ENCODE data around the gene FAM107B. TPM values are rescaled to one million over a fixed set of nuclear protein-coding genes. Genes with fewer than 3 reads are reported as not detected.

FAM107B gene
- total and polyA plus RNA-seq, 10 of the 15 experiments (the other 5 are each of a cell fraction or from before 2014, with no cell fraction given): 22.9 to 162 (median 86.6) TPM

GRCh38 chr10:14603534-14604102 lies 171.1 kb downstream of the FAM107B start:
- no TSS peak for BruUV-seq (replicated peaks)
- WGBS (ENCODE audit: insufficient coverage, insufficient replicate concordance, low lambda C conversion rate, missing lambda C conversion rate): under 1% methylated on average over 51 of the region's 58 CpGs
- H3K4me3 ChIP-seq: peak overlapping the region; percentile 98
- H3K4me1 ChIP-seq (ENCODE audit: control insufficient read depth, insufficient read depth, low read length): peaks cover 38% of the 10 kb centered on the region
- no peak for FAIRE-seq
- H3K27me3 ChIP-seq (replicated peaks in 1 of 2; ENCODE audit: control insufficient read depth in 2 of 2, insufficient read depth in 2 of 2, low read length in 1 of 2): no peaks in the 10 kb centered on the region
- no peak overlapping the region for H2AFZ ChIP-seq (ENCODE audit: control insufficient read depth, low read depth, low read length)
- RAD21 ChIA-PET (ENCODE audit: unreplicated experiment): interaction anchor here (2.6 kb wide), 1 partner anchor 234 kb away, joined by 8 read pairs; the partner anchor contains the start of genes CDNF, HSPA14 and MSANTD7
- CTCF ChIA-PET: no interaction called here
- SMC1A ChIA-PET (ENCODE audit: uncharacterized antibody, unreplicated experiment): no interaction called here
- peak overlapping the region; percentile 88 for H3K4me2 ChIP-seq (ENCODE audit: control insufficient read depth, insufficient read depth)
- no peak; the same call in 2 of the 3 replicates for ATAC-seq
- H3K9ac ChIP-seq (ENCODE audit: control insufficient read depth, insufficient read depth, low read length): peak overlapping the region; percentile 91
- in situ Hi-C loops (cut with MboI): no loop called here
- no peak for DNase-seq (ENCODE audit: low read depth, low spot score)
- POLR2A ChIA-PET: no interaction called here
- H3K79me2 ChIP-seq (ENCODE audit: control insufficient read depth, insufficient read depth, low read length): peaks cover 50% of the 10 kb centered on the region
- H3K36me3 ChIP-seq (ENCODE audit: control insufficient read depth in 2 of 2, insufficient read depth in 2 of 2, low read length in 1 of 2): peaks cover 9 to 12% of the 10 kb centered on the region in 2 experiments
- intact Hi-C loops (cut with micrococcal nuclease; ENCODE audit: unreplicated experiment): loop anchor here (1.0 to 5.0 kb wide), 5 partner anchors 41 to 234 kb away; partner anchors contain the start of genes CDNF, HSPA14 and MSANTD7
- peaks cover 2% of the 10 kb centered on the region; the same call in 2 of the 3 replicates for H3K9me3 ChIP-seq (replicated peaks; ENCODE audit: control insufficient read depth, insufficient read depth, low read length)
- peak overlapping the region; percentile 69 for H3K27ac ChIP-seq (ENCODE audit: control insufficient read depth, insufficient read depth)
- peaks cover 4% of the 10 kb centered on the region; the same call in 1 of the 2 replicates for H4K20me1 ChIP-seq (ENCODE audit: control insufficient read depth, insufficient read depth)
- TF ChIP-seq NFXL1 (IDR thresholded peaks at IDR 0.05; ENCODE audit: borderline replicate concordance): no peak
- TF ChIP-seq SIN3A (IDR thresholded peaks at IDR 0.05; ENCODE audit: low read depth, low read length): no peak
- no peak for TF ChIP-seq RFX5 (IDR thresholded peaks at IDR 0.05; ENCODE audit: low read depth, low read length)
- no peak for TF ChIP-seq EED (IDR thresholded peaks at IDR 0.05; ENCODE audit: low read depth)
- TF ChIP-seq ZBTB4 (CRISPR knock-in tag; IDR thresholded peaks at IDR 0.05): no peak
- no peak for TF ChIP-seq ZNF592 (IDR thresholded peaks at IDR 0.05)
- no peak for TF ChIP-seq HDAC2 (IDR thresholded peaks at IDR 0.05)
- TF ChIP-seq ETV6 (conservative IDR thresholded peaks at IDR 0.05 in 1 of 2, IDR thresholded peaks at IDR 0.05 in 1 of 2; ENCODE audit: borderline replicate concordance in 1 of 2, low read depth in 1 of 2): no peak
- no peak for TF ChIP-seq SIX5 (IDR thresholded peaks at IDR 0.05; ENCODE audit: low read depth, low read length, severe bottlenecking)
- no peak for TF ChIP-seq RAD21 (IDR thresholded peaks at IDR 0.05; ENCODE audit: insufficient read depth, low read depth, low read length)
- TF ChIP-seq SMARCA5 (IDR thresholded peaks at IDR 0.05): 0 out of 2 replicates have a peak, but pooled peaks have one; percentile 31
- TF ChIP-seq SUPT20H (IDR thresholded peaks at IDR 0.05; ENCODE audit: borderline replicate concordance, control insufficient read depth, low read depth, low read length): no peak
- no peak for TF ChIP-seq MTA2 (IDR thresholded peaks at IDR 0.05; ENCODE audit: low read depth)
- TF ChIP-seq JUND (IDR thresholded peaks at IDR 0.05; ENCODE audit: low read depth, low read length): no peak
- TF ChIP-seq HCFC1 (IDR thresholded peaks at IDR 0.05; ENCODE audit: low read length): no peak
- TF ChIP-seq CHD1 (IDR thresholded peaks at IDR 0.05; ENCODE audit: low read depth, low read length): 0 out of 2 replicates have a peak, but pooled peaks have one; percentile 72
- no peak for TF ChIP-seq CBX3 (IDR thresholded peaks at IDR 0.05; ENCODE audit: borderline replicate concordance, low read depth)
- no peak for TF ChIP-seq SREBF1 (IDR thresholded peaks at IDR 0.05; ENCODE audit: low read length)

All from GM12878 (cell line).